Fibroblast of peridontal ligament (primary cell): Measurements from ENCODE around the gene AQP3.
A peak's percentile ranks its signal among the peaks of the same experiment; 100 is the strongest.
"Not testable (repeated sequence)": the region's sequence is repeated elsewhere in the genome, so short reads cannot be mapped to it uniquely, and the experiment has no call there.

Experiments used
- DNase-seq: peaks from one replicate; pipeline ENCODE4 v3.0.0-alpha.2; 2010; ENCODE audit errors: extremely low read depth

AQP3 gene

DNA sequence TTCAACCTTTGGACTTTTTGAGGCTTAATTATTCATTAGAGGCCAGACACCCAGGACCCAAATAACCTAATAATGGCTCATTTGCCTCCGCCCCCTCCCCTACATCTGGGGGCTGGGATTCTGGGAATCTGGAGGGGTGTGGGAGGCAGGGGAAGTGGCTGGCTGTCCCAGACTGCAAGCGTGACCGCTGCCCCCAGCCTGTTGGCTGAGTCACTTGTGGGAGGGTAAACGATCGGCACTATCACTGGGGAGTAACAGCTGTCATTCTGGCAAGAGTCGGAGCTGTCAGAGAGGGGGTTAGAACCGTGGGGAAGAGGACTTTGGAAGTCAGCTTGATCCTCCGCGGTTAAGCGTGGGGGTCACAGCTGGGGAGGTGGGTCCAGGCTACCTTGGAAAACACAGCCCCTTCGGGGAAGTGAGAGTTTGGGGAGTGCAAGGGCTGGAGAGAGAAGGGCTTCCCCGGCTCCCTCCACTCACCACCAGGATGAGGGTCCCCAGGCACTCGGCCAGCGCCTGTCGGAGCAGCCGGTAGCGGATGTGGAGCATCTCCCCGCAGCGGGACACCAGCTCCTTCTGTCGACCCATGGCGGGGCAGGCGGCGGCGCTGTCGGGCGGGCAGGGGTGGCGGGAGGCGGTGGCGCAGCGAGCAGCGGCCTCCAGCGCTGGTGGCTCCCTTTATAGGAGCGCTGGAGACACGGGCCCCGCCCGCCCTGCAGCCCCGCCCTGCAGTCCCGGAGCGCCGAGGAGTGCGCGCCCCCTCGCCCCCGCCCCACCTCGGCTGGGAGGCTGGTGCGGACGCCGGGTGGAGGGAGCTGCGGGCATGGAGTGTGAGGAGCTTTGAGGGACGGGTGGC lies at the start of gene AQP3:
TSS of gene AQP3 (minus strand) at position 648 of the 853 bp plus-strand sequence. CDS start at position 585, 63 bp downstream.
- DNase-seq, result peak; percentile 37

- DNase-seq, result not testable (repeated sequence)
These were observed 46.4 kb upstream of the AQP3 start for GRCh38 chr9:33493819-33494218.

DNA sequence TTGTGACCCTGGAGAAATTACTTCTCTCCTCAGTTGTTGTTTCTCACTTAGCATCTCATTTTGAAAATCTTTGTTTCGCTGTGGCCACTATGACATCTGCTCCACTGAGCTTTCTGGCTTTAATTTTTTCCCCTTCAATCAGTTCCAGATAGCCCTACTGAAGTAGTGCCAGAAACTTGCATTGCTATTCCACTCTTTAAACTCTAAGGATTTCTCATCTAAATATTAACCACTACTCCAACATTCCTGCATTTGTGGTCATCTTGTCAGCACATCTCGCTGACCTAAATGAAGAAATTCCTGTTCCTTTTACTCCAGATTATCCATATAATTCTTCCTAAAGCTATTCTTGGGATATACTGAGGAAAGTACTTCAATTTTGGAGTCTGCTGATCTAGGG lies 41.7 kb upstream of the AQP3 start:
- peak; percentile 96 for DNase-seq

GRCh38 chr9:33485312-33485711 lies 37.9 kb upstream of the AQP3 start:
- not testable (repeated sequence) for DNase-seq

DNA sequence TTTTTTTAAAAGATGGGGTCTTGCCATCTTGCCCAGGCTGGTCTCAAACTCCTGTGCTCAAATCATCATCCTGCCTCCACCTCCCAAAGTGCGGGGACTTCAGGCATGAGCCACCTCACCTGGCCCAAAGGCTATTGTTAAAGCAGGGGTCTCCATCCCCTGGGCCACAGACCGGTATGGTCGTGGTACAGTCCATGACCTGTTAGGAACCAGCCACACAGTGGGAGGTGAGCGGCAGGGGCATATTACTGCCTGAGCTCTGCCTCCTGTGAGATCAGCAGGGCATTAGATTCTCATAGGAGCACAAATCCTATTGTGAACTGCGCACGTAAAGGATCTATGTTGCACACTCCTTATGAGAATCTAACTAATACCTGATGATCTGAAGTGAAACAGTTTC lies 33.6 kb upstream of the AQP3 start:
- no peak for DNase-seq

DNA sequence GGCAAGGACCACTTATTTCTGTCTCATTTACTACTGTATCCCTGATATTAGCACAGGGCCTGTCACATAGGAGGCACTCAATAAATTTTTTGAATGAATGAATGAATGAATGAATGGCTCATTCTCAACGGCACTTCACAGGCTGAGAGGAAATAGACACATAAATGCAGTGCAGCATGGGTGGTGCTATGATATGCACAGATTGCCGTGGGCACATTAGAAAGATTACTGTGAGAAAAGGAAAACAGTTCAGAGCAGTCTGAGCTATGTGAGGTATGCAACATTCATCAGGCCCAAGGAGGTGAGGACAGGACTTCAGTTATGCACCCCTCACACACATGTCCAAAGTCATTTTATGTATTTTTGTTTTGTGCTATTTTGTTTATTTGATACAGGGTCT lies 32.7 kb upstream of the AQP3 start:
- no peak for DNase-seq

DNA sequence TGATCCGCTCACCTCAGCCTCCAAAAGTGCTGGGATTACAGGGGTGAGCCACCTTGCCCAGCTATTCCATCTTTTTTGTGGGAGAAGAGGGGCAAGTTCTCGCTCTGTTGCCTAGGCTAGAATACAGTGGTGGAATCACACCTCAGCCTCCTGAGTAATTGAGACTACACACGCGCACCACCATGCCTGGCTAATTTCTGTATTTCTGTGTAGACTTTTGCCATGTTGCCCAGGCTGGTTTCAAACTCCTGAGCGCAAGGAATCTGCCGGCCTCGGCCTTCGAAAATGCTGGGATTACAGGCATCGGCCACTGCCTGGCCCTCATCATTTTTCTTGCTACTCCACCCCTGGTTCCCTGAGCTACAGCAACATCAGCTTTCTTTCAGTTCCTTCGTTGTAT lies 29.1 kb upstream of the AQP3 start:
- no peak for DNase-seq

DNA sequence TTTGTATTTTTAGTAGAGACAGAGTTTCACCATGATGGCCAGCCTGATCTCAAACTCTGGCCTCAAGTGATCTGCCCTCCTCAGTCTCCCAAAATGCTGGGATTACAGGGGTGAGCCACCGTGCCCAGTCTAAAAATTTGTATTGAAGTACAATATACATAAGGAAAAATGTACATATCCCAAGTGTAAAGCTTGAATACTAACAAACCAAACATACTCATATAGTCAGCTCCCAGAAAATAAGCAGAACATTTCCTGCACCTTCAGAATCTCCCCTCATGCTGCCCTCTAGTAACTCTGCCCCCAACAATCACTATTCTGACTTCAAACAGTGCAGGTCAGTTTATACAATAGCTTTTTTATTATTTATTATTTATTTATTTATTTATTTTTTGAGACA lies 28.0 kb upstream of the AQP3 start:
- no peak for DNase-seq

DNA sequence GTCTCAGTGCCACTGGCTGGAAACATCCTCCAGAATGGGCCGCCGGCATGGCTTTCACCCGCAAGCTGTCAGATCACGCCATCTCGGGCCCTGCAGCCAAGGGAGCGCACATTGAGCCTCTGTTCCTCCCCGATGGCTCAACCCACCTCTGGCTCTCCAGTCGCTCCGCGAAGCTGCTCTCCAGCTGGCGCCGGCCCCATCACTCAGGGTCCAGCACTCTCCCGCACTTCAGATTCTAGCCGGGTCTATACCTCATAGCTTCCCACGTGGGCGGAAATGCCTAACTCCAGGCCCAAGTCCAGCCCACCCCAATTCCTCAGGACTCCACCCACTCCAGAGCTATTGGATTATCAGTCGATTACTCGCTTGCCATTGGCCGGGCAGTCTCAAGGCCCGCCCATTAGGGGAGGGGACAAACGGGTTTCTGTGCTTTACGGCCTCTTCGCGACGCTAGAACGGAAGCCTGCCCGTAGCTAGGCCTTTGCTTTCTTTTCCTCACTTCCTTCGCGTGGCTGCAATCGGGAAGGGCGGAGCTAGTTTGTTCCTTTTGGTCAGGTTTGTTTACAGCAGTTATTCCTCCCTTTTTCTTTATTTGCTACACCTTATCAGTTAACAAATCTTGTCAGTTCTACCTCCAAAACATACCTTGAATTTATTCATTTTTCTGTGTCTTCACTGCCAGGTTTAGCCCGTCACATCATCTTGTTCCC lies 26.4 kb upstream of the AQP3 start, which contains the start of gene NOL6:
TSS of gene NOL6 (minus strand) at position 282 of the 710 bp plus-strand sequence. CDS start at position 200, 82 bp downstream.
- peak; percentile 99 for DNase-seq

GRCh38 chr9:33472881-33473615 lies 25.7 kb upstream of the AQP3 start:
- DNase-seq, result peak; percentile 2

GRCh38 chr9:33472171-33472880 lies 24.9 kb upstream of the AQP3 start:
- DNase-seq, result no peak

- no peak for DNase-seq
These were observed 24.0 kb upstream of the AQP3 start for GRCh38 chr9:33471361-33471760.

GRCh38 chr9:33469891-33470290 lies 22.5 kb upstream of the AQP3 start:
- no peak for DNase-seq

GRCh38 chr9:33468797-33469621 lies 21.6 kb upstream of the AQP3 start:
- no peak for DNase-seq

- DNase-seq, result no peak
These were observed 20.9 kb upstream of the AQP3 start for GRCh38 chr9:33468215-33468730.

GRCh38 chr9:33467526-33467925 lies 20.1 kb upstream of the AQP3 start:
- no peak for DNase-seq

- peak; percentile 30 for DNase-seq
These were observed 19.4 kb upstream of the AQP3 start for GRCh38 chr9:33466565-33467495.

DNA sequence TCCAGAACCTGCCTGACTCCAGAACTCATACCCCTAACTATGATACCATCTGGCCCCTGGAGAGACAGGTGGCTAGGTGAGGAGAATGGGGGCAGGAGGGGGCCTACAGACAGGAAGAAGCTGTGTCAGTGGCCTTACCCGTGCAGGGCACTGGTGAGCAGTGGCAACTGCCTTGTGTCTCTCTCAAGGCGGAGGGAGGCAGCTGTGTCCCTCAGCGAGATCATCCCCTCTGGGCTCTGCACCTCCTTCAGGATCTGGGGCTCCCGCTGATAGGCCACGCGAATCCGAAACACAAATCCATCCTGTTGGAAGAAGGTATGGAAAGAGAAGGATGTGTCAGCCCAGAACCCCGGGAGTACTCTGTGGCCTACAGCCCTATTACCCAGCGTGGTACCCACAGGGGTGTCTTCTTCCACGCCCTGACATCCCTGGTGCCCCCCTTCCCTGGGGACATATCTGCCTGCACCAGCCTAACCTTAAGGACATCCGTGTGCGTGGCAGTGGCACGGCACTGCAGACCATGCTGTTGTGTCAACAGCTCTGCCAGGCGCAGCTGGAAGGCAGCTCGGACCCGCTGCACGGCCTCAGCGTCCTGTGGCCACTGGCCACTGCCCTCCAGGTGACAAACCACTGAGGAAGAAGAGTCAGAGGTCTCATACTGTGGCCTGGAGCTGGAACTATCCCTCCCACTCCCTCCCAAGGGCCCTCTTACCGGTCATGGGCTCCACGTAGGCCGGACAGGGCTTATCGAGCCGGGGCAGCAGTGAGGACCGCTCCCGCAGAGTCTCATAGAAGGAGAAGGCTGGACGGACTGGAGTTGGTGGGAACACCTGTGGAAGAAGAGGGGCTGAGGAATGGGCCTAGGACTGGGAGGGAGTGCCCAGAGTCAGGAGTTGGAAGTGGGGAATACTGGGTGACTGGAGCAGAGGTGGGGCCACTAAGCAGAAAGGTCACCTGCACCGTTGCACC lies 18.5 kb upstream of the AQP3 start:
- no peak for DNase-seq
